HepG2 (cell line): ENCODE results near the gene ENAH. TPM values are rescaled to one million over a fixed set of nuclear protein-coding genes. Genes with fewer than 3 reads are reported as not detected.

Experiments used
- BCL6 ChIP-seq: IDR thresholded peaks from 2 replicates; pipeline ENCODE4 v1.6.1; 2016; ENCODE audit warnings: missing genetic modification reagents, missing compliant biosample characterization
- GPN1 ChIP-seq: sonication (generic); formaldehyde crosslinking; IDR thresholded peaks from 2 replicates; pipeline ENCODE4 v1.5.1; 2020; ENCODE audit warnings: missing genetic modification reagents, borderline replicate concordance
- HOXA5 ChIP-seq: sonication (generic); formaldehyde crosslinking; IDR thresholded peaks from 2 replicates; pipeline ENCODE4 v1.4.0; 2020; ENCODE audit warnings: missing genetic modification reagents
- IKZF1 ChIP-seq: fragments of 450-650 bp; IDR thresholded peaks from 2 replicates; pipeline ENCODE4 v1.7.1; 2016
- MAF1 ChIP-seq: sonication (generic); formaldehyde crosslinking; IDR thresholded peaks from 2 replicates; pipeline ENCODE4 v1.5.0; 2020; ENCODE audit warnings: missing genetic modification reagents, borderline replicate concordance
- NR2F1 ChIP-seq, 2 experiments: fragments of 450-650 bp in 1 of 2; formaldehyde crosslinking in 1 of 2; IDR thresholded peaks; 2 replicates each; pipeline versions ENCODE4 v1.5.0 to v1.6.1; 2016 to 2020; ENCODE audit warnings: mild to moderate bottlenecking in 1 of 2, missing compliant biosample characterization in 1 of 2, missing genetic modification reagents in 1 of 2, moderate library complexity in 1 of 2
- SMAD3 ChIP-seq: sonication (generic); formaldehyde crosslinking; IDR thresholded peaks from 2 replicates; pipeline ENCODE4 v1.4.0; 2020; ENCODE audit warnings: missing genetic modification reagents
- SYNCRIP ChIP-seq: fragments of 200-400 bp; formaldehyde crosslinking; IDR thresholded peaks from 2 replicates; pipeline ENCODE4 v1.6.1; 2018; ENCODE audit warnings: mild to moderate bottlenecking, low read depth, low read length; ENCODE audit not compliant: insufficient read depth
- ZFP37 ChIP-seq: sonication (generic); formaldehyde crosslinking; IDR thresholded peaks from 2 replicates; pipeline ENCODE4 v1.4.0; 2020; ENCODE audit warnings: missing genetic modification reagents, borderline replicate concordance
- ZFX ChIP-seq: sonication (generic); formaldehyde crosslinking; IDR thresholded peaks from 2 replicates; pipeline ENCODE4 v1.4.0; 2020; ENCODE audit warnings: mild to moderate bottlenecking, low read depth, missing genetic modification reagents, moderate library complexity
- ZKSCAN1 ChIP-seq: fragments of 150-350 bp; IDR thresholded peaks from 2 replicates; pipeline ENCODE4 v1.6.1; 2014; ENCODE audit warnings: low read length
- ZNF138 ChIP-seq: sonication (generic); formaldehyde crosslinking; IDR thresholded peaks from 2 replicates; pipeline ENCODE4 v1.5.0; 2020; ENCODE audit warnings: mild to moderate bottlenecking, low read depth, missing genetic modification reagents
- ZNF44 ChIP-seq: sonication (generic); formaldehyde crosslinking; IDR thresholded peaks from 2 replicates; pipeline ENCODE4 v1.5.1; 2020; ENCODE audit warnings: mild to moderate bottlenecking, missing genetic modification reagents
- ZNF7 ChIP-seq: IDR thresholded peaks from 2 replicates; pipeline ENCODE4 v1.6.1; 2016; ENCODE audit warnings: missing biosample characterization, missing genetic modification reagents
- ZNF792 ChIP-seq: IDR thresholded peaks from 2 replicates; pipeline ENCODE4 v1.6.1; 2016
- ZZZ3 ChIP-seq: sonication (generic); formaldehyde crosslinking; IDR thresholded peaks from 2 replicates; pipeline ENCODE4 v1.4.0; 2020; ENCODE audit warnings: missing genetic modification reagents, mild to moderate bottlenecking, borderline replicate concordance
- polyA plus RNA-seq, 8 experiments: library from polyadenylated mRNA; depleted of rRNA in 3 of 8; stranded (reverse) in 7 of 8; unstranded in 1 of 8; fragments of >200 nt; fragmentation: Illumina TruSeq in 4 of 8; extraction: Trizol in 4 of 8; gene quantifications; 2 replicates each; pipeline versions ENCODE4 v1.2.1 to v1.2.3, GENCODE V29; 2011 to 2016; ENCODE audit warnings: low read depth in 4 of 8, missing spikeins in 1 of 8, mixed read lengths in 1 of 8; ENCODE audit not compliant: insufficient read depth in 1 of 8
- total RNA-seq, 5 experiments: library from RNA; depleted of rRNA; stranded (reverse); fragments of >200 nt; fragmentation: Illumina TruSeq; extraction: Trizol; gene quantifications; 2 replicates each; pipeline ENCODE4 v1.2.3, GENCODE V29; 2016; ENCODE audit warnings: low read depth in 1 of 5
- TF ChIP-seq, protein P1 (sequence below), 2 experiments: sonication (generic) in 1 of 2; formaldehyde crosslinking in 1 of 2; IDR thresholded peaks; 2 replicates each; pipeline versions ENCODE4 v1.4.0 to v1.6.1; 2016 to 2020; ENCODE audit warnings: borderline replicate concordance in 1 of 2, low read depth in 1 of 2, mild to moderate bottlenecking in 1 of 2, missing genetic modification reagents in 1 of 2
- TF ChIP-seq, protein P2 (sequence below): sonication (generic); formaldehyde crosslinking; IDR thresholded peaks from 2 replicates; pipeline ENCODE4 v1.4.0; 2020; ENCODE audit warnings: mild to moderate bottlenecking, missing genetic modification reagents
- TF ChIP-seq, protein P3 (sequence below): sonication (generic); formaldehyde crosslinking; IDR thresholded peaks from 2 replicates; pipeline ENCODE4 v1.9.0; 2021; ENCODE audit warnings: missing genetic modification reagents, mild to moderate bottlenecking, borderline replicate concordance
- TF ChIP-seq, protein P4 (sequence below): sonication (generic); formaldehyde crosslinking; conservative IDR thresholded peaks from 2 replicates; pipeline ENCODE4 v1.5.0; 2020; ENCODE audit warnings: missing genetic modification reagents

ENAH gene
- total and polyA plus RNA-seq, 2 of the 13 experiments (the other 11 are each of a cell fraction or from before 2014, with no cell fraction given), result 22.1 to 58.3 TPM

DNA sequence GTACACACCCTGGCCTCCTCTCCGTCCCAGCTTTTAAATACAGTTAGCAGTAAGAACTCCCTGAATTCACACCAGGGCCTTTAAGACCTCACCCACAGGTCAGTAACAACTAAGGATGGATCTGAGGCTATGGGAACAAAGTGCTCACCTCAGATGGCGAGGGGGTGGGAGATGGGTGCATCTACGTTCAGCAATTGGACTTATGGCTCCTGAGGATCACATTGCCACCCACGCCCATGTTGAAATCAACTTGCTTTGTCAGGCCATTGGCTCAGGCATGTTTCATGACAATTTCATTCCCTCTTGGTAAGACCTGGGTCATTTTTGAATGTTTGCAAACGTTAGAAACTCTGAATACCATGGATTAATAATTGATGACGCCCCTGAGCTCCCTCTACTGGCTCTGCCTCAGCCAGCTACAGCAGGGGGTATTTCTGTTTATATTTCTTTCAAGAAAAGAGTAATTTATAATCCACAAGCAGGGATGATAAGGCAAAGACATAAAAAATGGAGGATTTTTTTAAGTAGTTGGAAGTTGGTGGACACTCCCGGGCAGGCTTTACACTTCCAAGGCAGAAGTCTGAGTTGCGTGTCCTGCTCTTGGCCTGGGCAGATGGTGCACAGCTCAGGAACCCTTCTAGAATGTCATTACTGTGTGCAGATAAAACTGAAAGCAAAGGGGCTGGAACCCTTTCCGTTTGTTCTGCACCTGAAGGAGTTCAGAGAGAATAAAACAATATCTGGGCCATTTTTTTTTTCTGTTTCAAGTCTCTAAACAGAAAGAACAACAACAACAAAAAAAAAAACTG, 211.4 kb downstream of the ENAH start (continued):
- TF ChIP-seq ZFX (CRISPR knock-in tag) (peak; percentile 40), SYNCRIP (no peak), GPN1 (no peak), SMAD3 (no peak), ZNF7 (CRISPR knock-in tag) (no peak), ZNF138 (no peak), ZFP37 (CRISPR knock-in tag) (no peak), ZZZ3 (CRISPR knock-in tag) (no peak), NR2F1 (CRISPR knock-in tag; IDR thresholded peaks at IDR 0.05) (no peak), HOXA5 (CRISPR knock-in tag) (no peak), BCL6 (CRISPR knock-in tag) (peak; percentile 17; the same call in 1 of the 2 replicates), ZKSCAN1 (no peak), IKZF1 (no peak), ZNF44 (no peak), MAF1 (CRISPR knock-in tag) (no peak), ZNF792 (no peak)
- TF ChIP-seq, protein P1, sequence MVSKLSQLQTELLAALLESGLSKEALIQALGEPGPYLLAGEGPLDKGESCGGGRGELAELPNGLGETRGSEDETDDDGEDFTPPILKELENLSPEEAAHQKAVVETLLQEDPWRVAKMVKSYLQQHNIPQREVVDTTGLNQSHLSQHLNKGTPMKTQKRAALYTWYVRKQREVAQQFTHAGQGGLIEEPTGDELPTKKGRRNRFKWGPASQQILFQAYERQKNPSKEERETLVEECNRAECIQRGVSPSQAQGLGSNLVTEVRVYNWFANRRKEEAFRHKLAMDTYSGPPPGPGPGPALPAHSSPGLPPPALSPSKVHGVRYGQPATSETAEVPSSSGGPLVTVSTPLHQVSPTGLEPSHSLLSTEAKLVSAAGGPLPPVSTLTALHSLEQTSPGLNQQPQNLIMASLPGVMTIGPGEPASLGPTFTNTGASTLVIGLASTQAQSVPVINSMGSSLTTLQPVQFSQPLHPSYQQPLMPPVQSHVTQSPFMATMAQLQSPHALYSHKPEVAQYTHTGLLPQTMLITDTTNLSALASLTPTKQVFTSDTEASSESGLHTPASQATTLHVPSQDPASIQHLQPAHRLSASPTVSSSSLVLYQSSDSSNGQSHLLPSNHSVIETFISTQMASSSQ (IDR thresholded peaks at IDR 0.05; ENCODE audit: low read depth), result peak; percentile 97
- TF ChIP-seq, protein P1 (CRISPR knock-in tag; IDR thresholded peaks at IDR 0.05; ENCODE audit: borderline replicate concordance), result peak; percentile 95
- TF ChIP-seq, protein P2, sequence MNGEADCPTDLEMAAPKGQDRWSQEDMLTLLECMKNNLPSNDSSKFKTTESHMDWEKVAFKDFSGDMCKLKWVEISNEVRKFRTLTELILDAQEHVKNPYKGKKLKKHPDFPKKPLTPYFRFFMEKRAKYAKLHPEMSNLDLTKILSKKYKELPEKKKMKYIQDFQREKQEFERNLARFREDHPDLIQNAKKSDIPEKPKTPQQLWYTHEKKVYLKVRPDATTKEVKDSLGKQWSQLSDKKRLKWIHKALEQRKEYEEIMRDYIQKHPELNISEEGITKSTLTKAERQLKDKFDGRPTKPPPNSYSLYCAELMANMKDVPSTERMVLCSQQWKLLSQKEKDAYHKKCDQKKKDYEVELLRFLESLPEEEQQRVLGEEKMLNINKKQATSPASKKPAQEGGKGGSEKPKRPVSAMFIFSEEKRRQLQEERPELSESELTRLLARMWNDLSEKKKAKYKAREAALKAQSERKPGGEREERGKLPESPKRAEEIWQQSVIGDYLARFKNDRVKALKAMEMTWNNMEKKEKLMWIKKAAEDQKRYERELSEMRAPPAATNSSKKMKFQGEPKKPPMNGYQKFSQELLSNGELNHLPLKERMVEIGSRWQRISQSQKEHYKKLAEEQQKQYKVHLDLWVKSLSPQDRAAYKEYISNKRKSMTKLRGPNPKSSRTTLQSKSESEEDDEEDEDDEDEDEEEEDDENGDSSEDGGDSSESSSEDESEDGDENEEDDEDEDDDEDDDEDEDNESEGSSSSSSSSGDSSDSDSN (CRISPR knock-in tag), result no peak
- TF ChIP-seq, protein P3, sequence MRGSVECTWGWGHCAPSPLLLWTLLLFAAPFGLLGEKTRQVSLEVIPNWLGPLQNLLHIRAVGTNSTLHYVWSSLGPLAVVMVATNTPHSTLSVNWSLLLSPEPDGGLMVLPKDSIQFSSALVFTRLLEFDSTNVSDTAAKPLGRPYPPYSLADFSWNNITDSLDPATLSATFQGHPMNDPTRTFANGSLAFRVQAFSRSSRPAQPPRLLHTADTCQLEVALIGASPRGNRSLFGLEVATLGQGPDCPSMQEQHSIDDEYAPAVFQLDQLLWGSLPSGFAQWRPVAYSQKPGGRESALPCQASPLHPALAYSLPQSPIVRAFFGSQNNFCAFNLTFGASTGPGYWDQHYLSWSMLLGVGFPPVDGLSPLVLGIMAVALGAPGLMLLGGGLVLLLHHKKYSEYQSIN (CRISPR knock-in tag), result no peak
- TF ChIP-seq, protein P4, sequence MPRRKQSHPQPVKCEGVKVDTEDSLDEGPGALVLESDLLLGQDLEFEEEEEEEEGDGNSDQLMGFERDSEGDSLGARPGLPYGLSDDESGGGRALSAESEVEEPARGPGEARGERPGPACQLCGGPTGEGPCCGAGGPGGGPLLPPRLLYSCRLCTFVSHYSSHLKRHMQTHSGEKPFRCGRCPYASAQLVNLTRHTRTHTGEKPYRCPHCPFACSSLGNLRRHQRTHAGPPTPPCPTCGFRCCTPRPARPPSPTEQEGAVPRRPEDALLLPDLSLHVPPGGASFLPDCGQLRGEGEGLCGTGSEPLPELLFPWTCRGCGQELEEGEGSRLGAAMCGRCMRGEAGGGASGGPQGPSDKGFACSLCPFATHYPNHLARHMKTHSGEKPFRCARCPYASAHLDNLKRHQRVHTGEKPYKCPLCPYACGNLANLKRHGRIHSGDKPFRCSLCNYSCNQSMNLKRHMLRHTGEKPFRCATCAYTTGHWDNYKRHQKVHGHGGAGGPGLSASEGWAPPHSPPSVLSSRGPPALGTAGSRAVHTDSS, result no peak
